Measurements from ENCODE around the gene HDHD3. TPM values are rescaled to one million over a fixed set of nuclear protein-coding genes. Genes with fewer than 3 reads are reported as not detected.
"Not testable (repeated sequence)": the region's sequence is repeated elsewhere in the genome, so short reads cannot be mapped to it uniquely, and the experiment has no call there.

HDHD3 gene
- total RNA-seq, 1 donor from 2014 or later: 7.2 TPM

DNA sequence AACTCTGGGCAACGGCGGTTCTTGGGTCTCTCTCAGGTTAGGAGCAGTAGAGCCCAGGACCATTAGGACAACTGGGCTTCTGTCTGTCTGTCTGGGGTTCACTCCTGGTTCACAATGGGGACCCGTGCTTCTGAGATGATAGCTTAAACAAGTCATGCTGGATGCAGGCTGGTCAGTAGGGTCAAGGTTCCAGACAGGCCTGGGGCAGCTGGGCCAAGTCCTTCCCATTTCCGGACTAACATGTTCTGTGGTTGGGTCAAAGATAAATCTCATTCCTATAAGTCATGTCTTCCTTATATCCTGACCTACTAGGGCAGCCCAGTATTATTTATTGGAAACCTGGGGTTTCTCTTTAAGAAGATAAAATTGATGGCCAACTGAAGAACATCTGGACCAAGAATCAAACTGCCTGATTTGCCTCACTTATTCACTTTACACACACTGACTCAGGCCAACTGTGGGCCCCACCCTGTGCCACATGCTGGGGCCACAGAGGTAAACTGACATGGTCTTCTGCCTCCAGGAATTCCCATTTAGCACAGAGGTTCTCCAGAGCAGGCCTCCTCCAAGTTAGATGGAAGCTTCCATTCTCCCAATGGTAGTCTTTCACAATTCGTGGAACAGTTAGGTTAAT lies 8.3 kb downstream of the HDHD3 start:
- no peak overlapping the region for H3K27ac Mint-ChIP-seq (ENCODE audit: unreplicated experiment)
- TF ChIP-seq, protein P1, sequence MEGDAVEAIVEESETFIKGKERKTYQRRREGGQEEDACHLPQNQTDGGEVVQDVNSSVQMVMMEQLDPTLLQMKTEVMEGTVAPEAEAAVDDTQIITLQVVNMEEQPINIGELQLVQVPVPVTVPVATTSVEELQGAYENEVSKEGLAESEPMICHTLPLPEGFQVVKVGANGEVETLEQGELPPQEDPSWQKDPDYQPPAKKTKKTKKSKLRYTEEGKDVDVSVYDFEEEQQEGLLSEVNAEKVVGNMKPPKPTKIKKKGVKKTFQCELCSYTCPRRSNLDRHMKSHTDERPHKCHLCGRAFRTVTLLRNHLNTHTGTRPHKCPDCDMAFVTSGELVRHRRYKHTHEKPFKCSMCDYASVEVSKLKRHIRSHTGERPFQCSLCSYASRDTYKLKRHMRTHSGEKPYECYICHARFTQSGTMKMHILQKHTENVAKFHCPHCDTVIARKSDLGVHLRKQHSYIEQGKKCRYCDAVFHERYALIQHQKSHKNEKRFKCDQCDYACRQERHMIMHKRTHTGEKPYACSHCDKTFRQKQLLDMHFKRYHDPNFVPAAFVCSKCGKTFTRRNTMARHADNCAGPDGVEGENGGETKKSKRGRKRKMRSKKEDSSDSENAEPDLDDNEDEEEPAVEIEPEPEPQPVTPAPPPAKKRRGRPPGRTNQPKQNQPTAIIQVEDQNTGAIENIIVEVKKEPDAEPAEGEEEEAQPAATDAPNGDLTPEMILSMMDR (IDR thresholded peaks at IDR 0.05; ENCODE audit: partially characterized antibody, unreplicated experiment): no peak
- no peaks in the 10 kb centered on the region for H3K36me3 Mint-ChIP-seq (ENCODE audit: unreplicated experiment)
- no peaks in the 10 kb centered on the region for H3K27me3 Mint-ChIP-seq (ENCODE audit: unreplicated experiment)
- DNase-seq: no peak
- H3K9me3 Mint-ChIP-seq (ENCODE audit: unreplicated experiment): peaks cover 3% of the 10 kb centered on the region
- H3K4me1 Mint-ChIP-seq (ENCODE audit: low read depth, unreplicated experiment): no peaks in the 10 kb centered on the region
- H3K4me3 Mint-ChIP-seq (ENCODE audit: unreplicated experiment): no peak overlapping the region

DNA sequence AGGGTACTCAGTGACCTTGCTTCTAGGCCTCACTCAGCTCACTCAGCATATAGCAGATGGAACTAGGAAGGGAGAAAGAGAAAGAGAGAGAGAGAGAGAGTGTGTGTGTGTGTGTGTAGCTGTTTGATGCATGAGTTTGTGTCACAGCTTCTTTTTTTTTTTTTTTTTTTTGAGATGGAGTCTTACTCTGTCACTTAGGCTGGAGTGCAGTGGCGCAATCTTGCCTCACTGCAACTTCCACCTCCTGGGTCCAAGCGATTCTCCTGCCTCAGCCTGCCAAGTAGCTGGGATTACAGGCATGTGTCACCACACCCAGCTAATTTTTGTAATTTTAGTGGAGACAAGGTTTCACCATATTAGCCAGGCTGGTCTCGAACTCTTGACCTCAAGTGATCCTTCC lies 11.1 kb downstream of the HDHD3 start:
- not testable (repeated sequence) for H3K36me3 Mint-ChIP-seq (ENCODE audit: unreplicated experiment); H3K27me3 Mint-ChIP-seq (ENCODE audit: unreplicated experiment); H3K9me3 Mint-ChIP-seq (ENCODE audit: unreplicated experiment); H3K4me1 Mint-ChIP-seq (ENCODE audit: low read depth, unreplicated experiment); DNase-seq; H3K4me3 Mint-ChIP-seq (ENCODE audit: unreplicated experiment); H3K27ac Mint-ChIP-seq (ENCODE audit: unreplicated experiment)

DNA sequence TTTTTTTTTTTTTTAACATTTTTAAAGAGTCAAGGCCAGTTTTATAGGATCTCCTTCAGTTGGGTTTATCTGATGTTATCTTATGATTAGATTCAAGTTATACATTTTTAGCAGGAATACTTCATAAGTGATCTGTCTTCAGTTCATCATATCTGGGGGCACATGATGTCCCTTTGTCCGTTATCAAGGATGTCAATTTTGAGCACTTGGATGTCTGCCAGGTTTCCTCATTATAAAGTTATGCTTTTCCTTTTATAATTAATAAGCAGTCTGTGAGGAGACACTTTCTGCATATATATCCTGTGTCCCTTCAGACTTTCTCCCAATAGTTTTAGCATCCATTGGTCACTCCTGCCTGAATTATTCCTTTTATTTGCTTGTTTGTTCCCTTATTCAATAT lies 11.8 kb downstream of the HDHD3 start:
- TF ChIP-seq, protein P1 (IDR thresholded peaks at IDR 0.05; ENCODE audit: partially characterized antibody, unreplicated experiment): no peak
- H3K4me3 Mint-ChIP-seq (ENCODE audit: unreplicated experiment): no peak overlapping the region
- H3K9me3 Mint-ChIP-seq (ENCODE audit: unreplicated experiment): no peaks in the 10 kb centered on the region
- H3K4me1 Mint-ChIP-seq (ENCODE audit: low read depth, unreplicated experiment): no peaks in the 10 kb centered on the region
- H3K27ac Mint-ChIP-seq (ENCODE audit: unreplicated experiment): no peak overlapping the region
- DNase-seq: no peak
- no peaks in the 10 kb centered on the region for H3K27me3 Mint-ChIP-seq (ENCODE audit: unreplicated experiment)
- H3K36me3 Mint-ChIP-seq (ENCODE audit: unreplicated experiment): no peaks in the 10 kb centered on the region

DNA sequence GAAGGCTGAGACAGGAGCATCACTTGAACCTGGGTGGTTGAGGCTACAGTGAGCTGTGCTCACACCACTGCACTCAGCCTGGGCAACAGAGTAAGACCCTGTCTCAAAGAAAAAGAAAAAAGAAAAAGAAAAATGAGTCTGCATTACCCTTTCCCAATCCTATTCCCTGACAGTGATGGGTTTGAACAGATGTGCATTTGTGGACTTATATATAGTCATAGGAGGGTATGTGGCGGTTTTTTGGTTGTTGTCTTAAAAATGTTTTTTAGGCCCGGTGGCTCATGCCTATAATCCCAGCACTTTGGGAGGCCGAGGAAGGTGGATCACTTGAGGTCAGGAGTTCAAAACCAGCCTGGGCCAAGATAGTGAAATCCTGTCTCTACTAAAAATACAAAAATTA lies 13.4 kb downstream of the HDHD3 start:
- TF ChIP-seq, protein P1 (IDR thresholded peaks at IDR 0.05; ENCODE audit: partially characterized antibody, unreplicated experiment): no peak
- no peaks in the 10 kb centered on the region for H3K9me3 Mint-ChIP-seq (ENCODE audit: unreplicated experiment)
- no peak overlapping the region for H3K4me3 Mint-ChIP-seq (ENCODE audit: unreplicated experiment)
- H3K4me1 Mint-ChIP-seq (ENCODE audit: low read depth, unreplicated experiment): no peaks in the 10 kb centered on the region
- H3K36me3 Mint-ChIP-seq (ENCODE audit: unreplicated experiment): no peaks in the 10 kb centered on the region
- H3K27me3 Mint-ChIP-seq (ENCODE audit: unreplicated experiment): no peaks in the 10 kb centered on the region
- no peak for DNase-seq
- H3K27ac Mint-ChIP-seq (ENCODE audit: unreplicated experiment): no peak overlapping the region

DNA sequence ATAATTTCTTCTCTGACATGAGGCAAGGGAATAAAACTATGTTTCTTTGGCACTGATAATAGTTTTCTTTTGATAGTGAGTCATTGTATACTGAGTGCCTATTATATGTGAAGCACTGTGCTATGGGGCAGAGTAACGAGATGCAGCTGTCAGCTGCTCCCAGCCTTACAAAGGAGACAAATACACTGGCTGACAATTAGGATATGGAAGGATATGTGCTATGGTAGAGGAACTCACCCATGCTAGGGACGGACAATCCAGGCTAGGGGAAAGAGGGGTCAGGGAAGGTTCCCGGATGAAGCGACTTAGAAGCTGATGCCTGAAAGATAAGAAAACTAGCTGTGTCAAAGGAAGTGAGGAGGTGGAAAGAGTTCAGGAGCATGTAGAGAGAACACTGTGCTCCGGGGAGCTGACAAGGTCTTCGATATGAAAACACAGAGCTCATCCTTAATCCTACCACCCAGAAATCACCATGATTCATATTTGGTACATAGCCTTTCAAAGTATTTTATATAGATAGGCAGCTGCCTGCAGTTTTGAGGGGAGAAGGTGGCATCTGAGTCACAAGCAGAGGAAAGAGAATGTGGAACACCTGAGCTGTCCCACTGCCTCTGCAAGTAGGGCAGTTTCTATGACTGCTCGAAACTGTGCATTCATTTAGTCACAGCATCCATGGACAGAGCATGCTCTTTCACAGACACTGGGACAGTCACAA lies 15.3 kb downstream of the HDHD3 start:
- Mint-ChIP-seq H3K4me1 (ENCODE audit: low read depth, unreplicated experiment) (no peaks in the 10 kb centered on the region), H3K9me3 (ENCODE audit: unreplicated experiment) (no peaks in the 10 kb centered on the region), H3K4me3 (ENCODE audit: unreplicated experiment) (no peak overlapping the region), H3K36me3 (ENCODE audit: unreplicated experiment) (no peaks in the 10 kb centered on the region), H3K27ac (ENCODE audit: unreplicated experiment) (no peak overlapping the region), H3K27me3 (ENCODE audit: unreplicated experiment) (peaks cover 2% of the 10 kb centered on the region)
- DNase-seq: no peak
- TF ChIP-seq, protein P1 (IDR thresholded peaks at IDR 0.05; ENCODE audit: partially characterized antibody, unreplicated experiment): no peak
